ENCODE data around the gene SLC27A3. TPM values are rescaled to one million over a fixed set of nuclear protein-coding genes. Genes with fewer than 3 reads are reported as not detected.

Gene SLC27A3
- total and polyA plus RNA-seq, 10 of the 15 experiments (the other 5 are each of a cell fraction or from before 2014, with no cell fraction given): 2.6 to 18.1 (median 8.3) TPM

- Histone ChIP-seq H3K36me3 (ENCODE audit: control insufficient read depth in 2 of 2, insufficient read depth in 2 of 2, low read length in 1 of 2) (peaks cover 0 to 5% of the 10 kb centered on the region in 2 experiments; a peak in 2 of 4 replicates), H3K9me3 (replicated peaks; ENCODE audit: control insufficient read depth, insufficient read depth, low read length) (no peaks in the 10 kb centered on the region), H4K20me1 (ENCODE audit: control insufficient read depth, insufficient read depth) (no peaks in the 10 kb centered on the region), H3K4me1 (ENCODE audit: control insufficient read depth, insufficient read depth, low read length) (peaks cover 22% of the 10 kb centered on the region), H3K79me2 (ENCODE audit: control insufficient read depth, insufficient read depth, low read length) (peaks cover 3% of the 10 kb centered on the region; the same call in 1 of the 2 replicates), H2AFZ (ENCODE audit: control insufficient read depth, low read depth, low read length) (no peak overlapping the region), H3K4me2 (ENCODE audit: control insufficient read depth, insufficient read depth) (no peak overlapping the region), H3K27me3 (replicated peaks in 1 of 2; ENCODE audit: control insufficient read depth in 2 of 2, insufficient read depth in 2 of 2, low read length in 1 of 2) (no peaks in the 10 kb centered on the region), H3K27ac (ENCODE audit: control insufficient read depth, insufficient read depth) (no peak overlapping the region), H3K4me3 (no peak overlapping the region), H3K9ac (ENCODE audit: control insufficient read depth, insufficient read depth, low read length) (no peak overlapping the region)
- SMC1A ChIA-PET (ENCODE audit: uncharacterized antibody, unreplicated experiment): interaction anchor here (1.8 to 4.0 kb wide), 2 partner anchors 175 to 186 kb away, joined by 4 to 46 read pairs; partner anchors contain the start of gene RAB13
- WGBS (ENCODE audit: insufficient coverage, insufficient replicate concordance, low lambda C conversion rate, missing lambda C conversion rate): 91% methylated on average over 26 of the region's 27 CpGs
- CTCF ChIA-PET: interaction anchor here (2.5 to 4.9 kb wide), 3 partner anchors 120 to 187 kb away, joined by 6 to 85 read pairs (median 25); partner anchors contain the start of genes CREB3L4 and RAB13
- TF ChIP-seq, protein P1, sequence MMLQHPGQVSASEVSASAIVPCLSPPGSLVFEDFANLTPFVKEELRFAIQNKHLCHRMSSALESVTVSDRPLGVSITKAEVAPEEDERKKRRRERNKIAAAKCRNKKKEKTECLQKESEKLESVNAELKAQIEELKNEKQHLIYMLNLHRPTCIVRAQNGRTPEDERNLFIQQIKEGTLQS (IDR thresholded peaks at IDR 0.05; ENCODE audit: borderline replicate concordance, extremely low read depth, low read depth, low read length): no peak
- TF ChIP-seq BACH1 (IDR thresholded peaks at IDR 0.05; ENCODE audit: borderline replicate concordance): no peak
- no peak for TF ChIP-seq EGR1 (IDR thresholded peaks at IDR 0.05; ENCODE audit: borderline replicate concordance in 1 of 2, low read depth in 2 of 2, low read length in 2 of 2)
- TF ChIP-seq SUZ12 (IDR thresholded peaks at IDR 0.05; ENCODE audit: unreplicated experiment): no peak
- TF ChIP-seq CBX5 (IDR thresholded peaks at IDR 0.05; ENCODE audit: low read depth): no peak
- no peak for TF ChIP-seq STAT1 (conservative IDR thresholded peaks at IDR 0.05)
- no peak for TF ChIP-seq MLLT1 (IDR thresholded peaks at IDR 0.05)
- TF ChIP-seq MTA2 (IDR thresholded peaks at IDR 0.05; ENCODE audit: low read depth): no peak
- FAIRE-seq (no peak), DNase-seq (ENCODE audit: low read depth, low spot score) (no peak), ATAC-seq (no peak)
- intact Hi-C loops (cut with micrococcal nuclease; ENCODE audit: unreplicated experiment): loop anchor here (5.0 kb wide), 1 partner anchor 472 kb away; the partner anchor contains the start of gene HAX1
- POLR2A ChIA-PET: no interaction called here
- no TSS peak for BruUV-seq (replicated peaks)
- in situ Hi-C loops (cut with MboI): loop anchor here (10.0 kb wide), 1 partner anchor 185 kb away; the partner anchor contains the start of gene RAB13
- RAD21 ChIA-PET (ENCODE audit: unreplicated experiment): interaction anchor here (1.3 to 3.5 kb wide), 3 partner anchors 121 to 186 kb away, joined by 4 to 33 read pairs (median 20); partner anchors contain the start of genes GATAD2B and RAB13
Measured at GRCh38 chr1:153799566-153800465, 24.6 kb downstream of the SLC27A3 start.

All from GM12878 (cell line).